B cell (primary cell): ENCODE data around the gene M6PR. TPM values are rescaled to one million over a fixed set of nuclear protein-coding genes. Genes with fewer than 3 reads are reported as not detected.

Experiments used
- ATAC-seq: fragments of 200-7000 bp; cut with Tn5 transposase; one replicate; pipeline ENCODE4 v1.10.0; 2021; ENCODE audit warnings: low read depth, mild to moderate bottlenecking, moderate number of reproducible peaks, moderate library complexity
- CTCF ChIA-PET: fragments of 350-600 bp; sonication (Branson Sonifier 250); formaldehyde crosslinking; loops from one replicate; lab custom pipeline; 2021; ENCODE audit warnings: antibody characterized with exemption, inconsistent platforms; lab: Charles Lee
- POLR2A ChIA-PET: fragments of 350-600 bp; sonication (Branson Sonifier 250); formaldehyde crosslinking; loops from one replicate; lab custom pipeline; 2021; ENCODE audit warnings: antibody characterized with exemption; lab: Charles Lee
- DNase-seq: peaks from one replicate; pipeline ENCODE4 v3.0.0; 2013
- H2AFZ ChIP-seq: 2 replicates; pipeline ENCODE4 v1.6.1; 2012; ENCODE audit warnings: mild to moderate bottlenecking, low read depth, low read length; ENCODE audit not compliant: insufficient read depth, poor library complexity, severe bottlenecking
- H3K27ac ChIP-seq, 2 donors: 1 replicate in 1 of 2; 2 replicates in 1 of 2; pipeline ENCODE4 v1.5.1; 2012 to 2013; ENCODE audit warnings: low read length in 2 of 2, mild to moderate bottlenecking in 2 of 2, moderate library complexity in 1 of 2
- H3K27me3 ChIP-seq, 4 experiments: fragments of 200-600 bp in 1 of 4; sonication (generic) in 1 of 4; replicated peaks in 1 of 4; 1 replicate in 2 of 4; 2 replicates in 2 of 4; pipeline versions ENCODE4 v1.6.1 to v1.7.0; 2013 to 2016; ENCODE audit warnings: low read length in 3 of 4, mild to moderate bottlenecking in 2 of 4, mixed read lengths in 1 of 4, moderate library complexity in 1 of 4; ENCODE audit not compliant: insufficient read depth in 4 of 4, control insufficient read depth in 3 of 4; ENCODE audit errors: control extremely low read depth in 1 of 4
- H3K36me3 ChIP-seq, 2 experiments: replicated peaks in 1 of 2; 1 replicate in 1 of 2; 2 replicates in 1 of 2; pipeline versions ENCODE4 v1.6.1 to v1.7.1; 2013; ENCODE audit warnings: low read length in 1 of 2; ENCODE audit not compliant: insufficient read depth in 2 of 2, control insufficient read depth in 1 of 2; ENCODE audit errors: control extremely low read depth in 1 of 2, extremely low read depth in 1 of 2
- H3K4me1 ChIP-seq, 2 donors: fragments of 200-600 bp in 1 of 2; sonication (generic) in 1 of 2; 1 replicate in 1 of 2; 2 replicates in 1 of 2; pipeline versions ENCODE4 v1.5.1 to v1.6.1; 2013 to 2017; ENCODE audit warnings: low read length in 2 of 2; ENCODE audit not compliant: control insufficient read depth in 2 of 2, insufficient read depth in 2 of 2
- H3K4me2 ChIP-seq: replicated peaks from 2 replicates; pipeline ENCODE3; 2012; ENCODE audit warnings: mild to moderate bottlenecking, low read depth, low read length; ENCODE audit not compliant: poor library complexity, severe bottlenecking
- H3K4me3 ChIP-seq, 5 experiments: fragments of 200-600 bp in 1 of 5; sonication (generic) in 1 of 5; 1 replicate in 3 of 5; 2 replicates in 2 of 5; pipeline versions ENCODE4 v1.5.1 to v1.7.0; 2011 to 2016; ENCODE audit warnings: low read length in 4 of 5, mild to moderate bottlenecking in 4 of 5, low read depth in 2 of 5, control low read depth in 1 of 5, moderate library complexity in 1 of 5; ENCODE audit not compliant: insufficient read depth in 1 of 5; ENCODE audit errors: control extremely low read depth in 1 of 5, extremely low read depth in 1 of 5
- H3K79me2 ChIP-seq: fragments of 200-600 bp; sonication (generic); one replicate; pipeline ENCODE4 v1.6.0; 2016; ENCODE audit warnings: low read length; ENCODE audit not compliant: control insufficient read depth, insufficient read depth
- H3K9ac ChIP-seq: fragments of 200-600 bp; sonication (generic); 2 replicates; pipeline ENCODE4 v1.6.1; 2017; ENCODE audit warnings: mild to moderate bottlenecking, low read length, moderate library complexity
- H3K9me3 ChIP-seq, 3 donors: one replicate each; pipeline versions ENCODE4 v1.6.1 to v1.7.1; 2013; ENCODE audit warnings: low read length in 2 of 3; ENCODE audit not compliant: control insufficient read depth in 2 of 3, insufficient read depth in 1 of 3; ENCODE audit errors: control extremely low read depth in 1 of 3
- H4K20me1 ChIP-seq: 2 replicates; pipeline ENCODE4 v1.6.0; 2012; ENCODE audit warnings: mild to moderate bottlenecking, low read length; ENCODE audit not compliant: insufficient read depth, control insufficient read depth, poor library complexity, severe bottlenecking
- H3K27ac Mint-ChIP-seq: one replicate; pipeline ENCODE4 v1.8.0; 2021; ENCODE audit warnings: mixed read lengths
- H3K27me3 Mint-ChIP-seq: one replicate; pipeline ENCODE4 v1.8.0; 2021; ENCODE audit warnings: mixed read lengths
- H3K4me1 Mint-ChIP-seq: one replicate; pipeline ENCODE4 v1.8.0; 2021; ENCODE audit warnings: mixed read lengths
- H3K4me3 Mint-ChIP-seq: one replicate; pipeline ENCODE4 v1.8.0; 2021; ENCODE audit warnings: mixed read lengths
- H3K9me3 Mint-ChIP-seq: one replicate; pipeline ENCODE4 v1.8.0; 2022; ENCODE audit warnings: mixed read lengths; ENCODE audit not compliant: insufficient read depth
- CTCF ChIP-seq: fragments of 200-600 bp; IDR thresholded peaks from one replicate; pipeline ENCODE4 v1.8.0; 2022; ENCODE audit warnings: antibody characterized with exemption, mild to moderate bottlenecking
- EZH2 ChIP-seq: IDR thresholded peaks from 2 replicates; pipeline ENCODE4 v1.6.1; 2012; ENCODE audit warnings: borderline replicate concordance, low read depth, mild to moderate bottlenecking, moderate library complexity, low read length; ENCODE audit not compliant: insufficient read depth, poor library complexity, severe bottlenecking
- WGBS: methylation state at CpG from one replicate; pipeline ENCODE4 v1.1.5; 2013; ENCODE audit warnings: missing lambda C conversion rate; ENCODE audit not compliant: insufficient coverage; 5-methylcytosine and 5-hydroxymethylcytosine counted together
- intact Hi-C: fragments of 100-400 bp; cut with micrococcal nuclease; formaldehyde crosslinking; loops from one replicate; pipeline ENCODE4 v1.10.0; 2022
- polyA plus RNA-seq: library from polyadenylated mRNA; depleted of rRNA; stranded (reverse); fragments of >200 nt; gene quantifications from 2 replicates; pipeline ENCODE4 v1.2.3, GENCODE V29; 2012
- total RNA-seq, 2 donors: library from RNA; stranded (reverse); fragments of 120-200 nt in 1 of 2; gene quantifications; 1 replicate in 1 of 2; 2 replicates in 1 of 2; pipeline versions ENCODE4 v1.2.3 to v1.2.4, GENCODE V29; 2013 to 2022

Gene M6PR
- total and polyA plus RNA-seq, 2 donors (not counting 1 experiment from before 2014, with no cell fraction given), result 58.8 to 204 TPM

- H3K9ac ChIP-seq, result no peak overlapping the region
- intact Hi-C loops, result loop anchor here (5.0 to 10.0 kb wide), 2 partner anchors 63 to 195 kb away; partner anchors contain the start of gene RIMKLB
Measured at GRCh38 chr12:8891976-8892375, 57.5 kb downstream of the M6PR start.

More at GRCh38 chr12:8891976-8892375, 57.5 kb downstream of the M6PR start:
- Histone ChIP-seq H3K27ac (no peak overlapping the region), H3K79me2 (no peaks in the 10 kb centered on the region), H3K4me3 (no peak overlapping the region), H2AFZ (no peak overlapping the region), H3K27me3 (no peaks in the 10 kb centered on the region), H3K9me3 (no peaks in the 10 kb centered on the region), H3K36me3 (no peaks in the 10 kb centered on the region), H3K4me2 (no peak overlapping the region), H4K20me1 (no peaks in the 10 kb centered on the region), H3K4me1 (peaks cover 0 to 4% of the 10 kb centered on the region in 2 donors)
- no peaks in the 10 kb centered on the region for H3K9me3 Mint-ChIP-seq
- H3K27me3 Mint-ChIP-seq, result no peaks in the 10 kb centered on the region
- ChIA-PET CTCF (interaction anchor here (1.0 to 7.3 kb wide), 6 partner anchors 12 to 349 kb away, joined by 3 to 110 read pairs (median 18); partner anchors contain the start of gene CLEC4E), POLR2A (no interaction called here)
- DNase-seq, result no peak
- no peak overlapping the region for H3K27ac Mint-ChIP-seq
- no peak overlapping the region for H3K4me3 Mint-ChIP-seq
- no peak for ATAC-seq
- TF ChIP-seq CTCF, result no peak
- no peak for TF ChIP-seq EZH2
- peaks cover 5% of the 10 kb centered on the region for H3K4me1 Mint-ChIP-seq
- WGBS, result no CpG with 5 or more reads among the region's 3 CpGs

Other genes starting within 250 kb of the M6PR start
- gene A2ML1, start 127.0 kb downstream of the M6PR start, total RNA-seq, result not detected in 2 replicates
- gene A2ML1, start 127.0 kb downstream of the M6PR start, polyA plus RNA-seq, result not detected in 2 replicates
- 59.8 and 64.2 TPM in 2 replicates for gene PHC1, start 35.1 kb downstream of the M6PR start, total RNA-seq
- gene PHC1, start 35.1 kb downstream of the M6PR start, polyA plus RNA-seq, result 78.2 and 86.9 TPM in 2 replicates
- 3.2 and 3.9 TPM in 2 replicates for gene KLRG1, start 39.9 kb upstream of the M6PR start, total RNA-seq
- gene KLRG1, start 39.9 kb upstream of the M6PR start, polyA plus RNA-seq, result 2.8 and 3.7 TPM in 2 replicates
- not detected in 2 replicates for gene A2M, start 166.3 kb upstream of the M6PR start, total RNA-seq
- gene A2M, start 166.3 kb upstream of the M6PR start, polyA plus RNA-seq, result 0.04 and 0.26 TPM in 2 replicates